PC-9 (cell line): ENCODE results near the gene HSDL1. TPM values are rescaled to one million over a fixed set of nuclear protein-coding genes. Genes with fewer than 3 reads are reported as not detected.

Experiments
- BruUV-seq: library from RNA; stranded (reverse); fragments of 400-500 nt; replicated peaks from 2 replicates; lab custom pipeline; 2021; lab: Mats Ljungman, UMichigan
- CTCF ChIA-PET: fragments of 300-600 bp; sonication (Branson Sonifier 250); formaldehyde crosslinking; loops from one replicate; lab custom pipeline; 2022; ENCODE audit warnings: antibody characterized with exemption; lab: Charles Lee
- POLR2A ChIA-PET: fragments of 300-600 bp; sonication (Branson Sonifier 250); formaldehyde crosslinking; loops from one replicate; lab custom pipeline; 2022; ENCODE audit warnings: antibody characterized with exemption; ENCODE audit not compliant: unreplicated experiment; lab: Charles Lee
- DNase-seq, 2 experiments: peaks; one replicate each; pipeline versions ENCODE4 v3.0.0 to v3.0.0-alpha.2; 2015 to 2022; ENCODE audit warnings: mixed read lengths in 1 of 2
- H2AFZ ChIP-seq: fragments of 200-600 bp; sonication (generic); 2 replicates; pipeline ENCODE4 v1.8.1; 2017; ENCODE audit warnings: antibody characterized with exemption
- H3F3A ChIP-seq: fragments of 200-600 bp; sonication (generic); 2 replicates; pipeline ENCODE4 v1.8.1; 2017; ENCODE audit warnings: antibody characterized with exemption, mild to moderate bottlenecking, low read depth; ENCODE audit not compliant: insufficient read depth
- H3K27ac ChIP-seq: fragments of 200-600 bp; sonication (generic); 2 replicates; pipeline ENCODE4 v1.6.1; 2016; ENCODE audit warnings: mixed run types
- H3K27me3 ChIP-seq: fragments of 200-600 bp; sonication (generic); 2 replicates; pipeline ENCODE4 v1.6.1; 2016; ENCODE audit warnings: low read depth, mixed run types; ENCODE audit not compliant: insufficient read depth
- H3K36me3 ChIP-seq: fragments of 200-600 bp; sonication (generic); 2 replicates; pipeline ENCODE4 v1.6.1; 2016; ENCODE audit warnings: low read depth, mixed run types
- H3K4me1 ChIP-seq: fragments of 200-600 bp; sonication (generic); replicated peaks from 2 replicates; pipeline ENCODE4 v1.6.1; 2016; ENCODE audit warnings: mixed run types; ENCODE audit not compliant: insufficient read depth
- H3K4me2 ChIP-seq: fragments of 200-600 bp; sonication (generic); 2 replicates; pipeline ENCODE4 v1.6.1; 2017; ENCODE audit warnings: mixed run types
- H3K4me3 ChIP-seq: fragments of 200-600 bp; sonication (generic); 2 replicates; pipeline ENCODE4 v1.6.1; 2016; ENCODE audit warnings: mixed run types
- H3K79me2 ChIP-seq: fragments of 200-600 bp; sonication (generic); 2 replicates; pipeline ENCODE4 v1.6.1; 2017; ENCODE audit warnings: low read depth, mixed run types
- H3K9me2 ChIP-seq: fragments of 200-600 bp; sonication (generic); 2 replicates; pipeline ENCODE4 v1.8.1; 2017; ENCODE audit warnings: mild to moderate bottlenecking; ENCODE audit not compliant: insufficient read depth
- H3K9me3 ChIP-seq: fragments of 200-600 bp; sonication (generic); 2 replicates; pipeline ENCODE4 v1.8.1; 2016; ENCODE audit warnings: low read depth; ENCODE audit not compliant: insufficient read depth
- H4K20me1 ChIP-seq: fragments of 200-600 bp; sonication (generic); 2 replicates; pipeline ENCODE4 v1.8.1; 2017; ENCODE audit not compliant: insufficient read depth
- EZH2 ChIP-seq: fragments of 200-600 bp; sonication (generic); IDR thresholded peaks from 2 replicates; pipeline ENCODE4 v1.8.0; 2017; ENCODE audit warnings: antibody characterized with exemption, low read depth
- intact Hi-C: fragments of 100-400 bp; cut with micrococcal nuclease; formaldehyde crosslinking; loops from one replicate; pipeline ENCODE4 v1.10.0; 2022; ENCODE audit not compliant: unreplicated experiment
- total RNA-seq: library from RNA; stranded (reverse); gene quantifications from 2 replicates; pipeline ENCODE4 v1.2.3, GENCODE V29; 2021
- TF ChIP-seq, protein P1 (sequence below): fragments of 200-600 bp; sonication (generic); conservative IDR thresholded peaks from 2 replicates; pipeline ENCODE4 v1.6.1; 2017; ENCODE audit warnings: mixed run types, antibody characterized with exemption, mild to moderate bottlenecking, moderate library complexity

Gene HSDL1
- total RNA-seq, 1 experiment from 2014 or later = 32.1 TPM

DNA sequence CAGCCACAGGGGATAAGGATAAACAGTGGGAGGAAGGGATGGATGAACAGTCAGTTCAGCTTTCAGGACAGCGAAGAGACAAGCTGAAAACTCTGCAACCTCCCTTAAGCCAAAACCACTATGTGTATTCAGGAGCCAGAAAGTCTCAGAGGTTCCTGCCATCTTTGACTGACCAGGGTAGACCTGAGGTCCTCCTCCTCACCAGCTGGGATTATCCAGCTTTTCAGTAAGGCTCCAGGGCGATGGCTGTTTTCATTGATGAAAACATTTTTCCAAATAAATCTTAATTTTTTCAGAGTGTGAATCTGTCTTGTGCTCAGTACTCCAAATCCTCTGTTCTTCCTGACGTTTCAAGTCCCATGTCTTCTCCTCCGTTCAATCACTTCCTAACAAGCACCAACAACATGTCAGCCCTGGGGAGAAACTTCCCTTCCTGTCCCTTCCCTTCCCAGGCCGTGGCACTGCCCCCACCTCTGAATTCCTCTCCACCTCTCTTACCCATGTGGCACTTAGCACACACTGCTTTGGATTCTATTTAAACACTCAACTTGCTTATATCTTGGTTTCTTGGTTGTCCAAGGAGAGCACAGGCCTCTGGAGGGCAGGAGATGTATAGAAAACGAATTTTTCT lies 5.2 kb downstream of the HSDL1 start:
- Histone ChIP-seq H3K36me3 (no peaks in the 10 kb centered on the region; the same call in 1 of the 2 replicates), H3K4me3 (no peak overlapping the region), H3K79me2 (peaks cover 61% of the 10 kb centered on the region), H3K9me3 (no peaks in the 10 kb centered on the region), H3K27ac (peak overlapping the region; percentile 54), H3K9me2 (no peaks in the 10 kb centered on the region), H3K4me1 (peaks cover 28% of the 10 kb centered on the region), H3K4me2 (peak overlapping the region; percentile 67), H3F3A (0 out of 2 replicates have a peak, but pooled peaks cover 7% of the 10 kb centered on the region), H3K27me3 (no peaks in the 10 kb centered on the region), H4K20me1 (no peaks in the 10 kb centered on the region), H2AFZ (no peak overlapping the region)
- no TSS peak for BruUV-seq
- TF ChIP-seq, protein P1, sequence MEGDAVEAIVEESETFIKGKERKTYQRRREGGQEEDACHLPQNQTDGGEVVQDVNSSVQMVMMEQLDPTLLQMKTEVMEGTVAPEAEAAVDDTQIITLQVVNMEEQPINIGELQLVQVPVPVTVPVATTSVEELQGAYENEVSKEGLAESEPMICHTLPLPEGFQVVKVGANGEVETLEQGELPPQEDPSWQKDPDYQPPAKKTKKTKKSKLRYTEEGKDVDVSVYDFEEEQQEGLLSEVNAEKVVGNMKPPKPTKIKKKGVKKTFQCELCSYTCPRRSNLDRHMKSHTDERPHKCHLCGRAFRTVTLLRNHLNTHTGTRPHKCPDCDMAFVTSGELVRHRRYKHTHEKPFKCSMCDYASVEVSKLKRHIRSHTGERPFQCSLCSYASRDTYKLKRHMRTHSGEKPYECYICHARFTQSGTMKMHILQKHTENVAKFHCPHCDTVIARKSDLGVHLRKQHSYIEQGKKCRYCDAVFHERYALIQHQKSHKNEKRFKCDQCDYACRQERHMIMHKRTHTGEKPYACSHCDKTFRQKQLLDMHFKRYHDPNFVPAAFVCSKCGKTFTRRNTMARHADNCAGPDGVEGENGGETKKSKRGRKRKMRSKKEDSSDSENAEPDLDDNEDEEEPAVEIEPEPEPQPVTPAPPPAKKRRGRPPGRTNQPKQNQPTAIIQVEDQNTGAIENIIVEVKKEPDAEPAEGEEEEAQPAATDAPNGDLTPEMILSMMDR = no peak
- TF ChIP-seq EZH2 = no peak
- CTCF ChIA-PET = no interaction called here
- DNase-seq = no peak
- intact Hi-C loops = no loop called here
- POLR2A ChIA-PET = no interaction called here

DNA sequence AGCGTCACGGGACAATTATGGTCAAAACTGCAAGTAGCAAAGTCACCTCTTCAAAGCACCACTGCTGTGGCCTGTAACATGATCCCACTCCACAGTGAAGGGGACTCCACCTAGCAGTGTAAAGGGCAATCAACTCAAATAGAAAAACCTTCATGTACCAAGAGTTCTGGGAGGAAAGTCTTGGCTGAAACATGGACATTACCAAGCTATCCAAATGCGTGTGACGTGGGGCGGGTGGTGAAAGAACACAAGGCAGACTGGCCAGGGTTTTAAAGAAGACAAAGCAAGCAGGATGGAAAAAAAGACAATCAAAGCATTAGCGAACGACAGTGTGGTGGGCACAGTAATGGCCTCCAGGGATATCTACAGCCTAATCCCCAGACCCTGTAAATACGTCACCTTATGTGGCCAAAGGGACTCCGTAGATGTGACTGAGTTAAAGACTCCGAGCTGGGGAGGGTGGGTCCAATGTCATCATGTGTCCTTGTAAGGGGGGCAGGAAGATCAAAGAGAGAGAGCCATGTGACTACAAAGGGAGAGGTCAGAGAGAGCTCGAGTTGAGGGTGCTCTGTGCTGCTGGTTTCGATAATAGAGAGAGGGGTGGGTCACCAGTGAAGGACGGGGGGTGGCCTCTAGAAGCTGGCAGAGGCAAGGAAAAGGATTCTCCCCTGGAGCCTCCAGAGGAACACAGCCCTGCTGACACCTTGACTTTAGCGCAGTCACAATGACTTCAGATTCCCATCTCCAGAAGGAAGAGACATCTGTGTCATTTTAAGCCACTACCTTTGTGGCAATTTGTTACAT lies 6.0 kb downstream of the HSDL1 start:
- Histone ChIP-seq H3K27me3 (no peaks in the 10 kb centered on the region), H3K4me2 (peak overlapping the region; percentile 67), H3K36me3 (no peaks in the 10 kb centered on the region; the same call in 1 of the 2 replicates), H3F3A (0 out of 2 replicates have a peak, but pooled peaks cover 7% of the 10 kb centered on the region), H3K4me1 (peaks cover 28% of the 10 kb centered on the region), H3K27ac (peak overlapping the region; percentile 54), H2AFZ (0 out of 2 replicates have a peak overlapping the region, but pooled peaks have one; percentile 24), H3K4me3 (no peak overlapping the region), H3K9me3 (no peaks in the 10 kb centered on the region), H4K20me1 (no peaks in the 10 kb centered on the region), H3K9me2 (no peaks in the 10 kb centered on the region), H3K79me2 (peaks cover 60% of the 10 kb centered on the region)
- no TSS peak for BruUV-seq
- intact Hi-C loops = loop anchor here (1.0 kb wide), 1 partner anchor 20 kb away; no protein-coding TSS in a partner anchor
- peak; percentile 53 to 67 for DNase-seq
- ChIA-PET CTCF (no interaction called here), POLR2A (interaction anchor here (0.6 kb wide), 1 partner anchor 84 kb away, joined by 3 read pairs; no protein-coding TSS in a partner anchor)
- no peak for TF ChIP-seq EZH2
- TF ChIP-seq, protein P1 = no peak

DNA sequence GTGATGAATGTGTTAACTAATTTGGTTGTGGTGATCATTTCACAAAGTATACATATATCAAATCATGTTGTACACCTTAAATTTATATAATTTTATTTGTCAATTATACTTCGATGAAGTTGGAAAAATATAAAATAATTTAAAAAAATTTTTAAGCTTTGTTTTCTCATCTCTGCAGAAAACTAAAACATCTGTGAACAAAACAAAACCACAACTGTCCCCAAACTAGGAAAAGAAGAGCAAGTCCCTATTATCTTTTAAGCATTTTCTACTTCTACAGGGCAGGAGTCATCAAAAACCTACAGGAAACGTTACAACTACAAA lies 6.5 kb downstream of the HSDL1 start:
- peak overlapping the region; percentile 54 for H3K27ac ChIP-seq
- peaks cover 23% of the 10 kb centered on the region for H3K4me1 ChIP-seq
- intact Hi-C loops = loop anchor here (1.0 kb wide), 1 partner anchor 19 kb away; no protein-coding TSS in a partner anchor
- TF ChIP-seq EZH2 = no peak
- TF ChIP-seq, protein P1 = no peak
- H3K4me3 ChIP-seq = no peak overlapping the region
- 0 out of 2 replicates have a peak, but pooled peaks cover 7% of the 10 kb centered on the region for H3F3A ChIP-seq
- BruUV-seq = no TSS peak
- H2AFZ ChIP-seq = 0 out of 2 replicates have a peak overlapping the region, but pooled peaks have one; percentile 24
- H3K79me2 ChIP-seq = peaks cover 55% of the 10 kb centered on the region
- no peaks in the 10 kb centered on the region for H3K27me3 ChIP-seq
- POLR2A ChIA-PET = interaction anchor here (0.6 kb wide), 1 partner anchor 85 kb away, joined by 3 read pairs; no protein-coding TSS in a partner anchor
- no peaks in the 10 kb centered on the region for H3K9me2 ChIP-seq
- H3K36me3 ChIP-seq = no peaks in the 10 kb centered on the region; the same call in 1 of the 2 replicates
- CTCF ChIA-PET = interaction anchor here (0.6 kb wide), 1 partner anchor 33 kb away, joined by 5 read pairs; no protein-coding TSS in a partner anchor
- H4K20me1 ChIP-seq = no peaks in the 10 kb centered on the region
- H3K4me2 ChIP-seq = peak overlapping the region; percentile 67
- no peaks in the 10 kb centered on the region for H3K9me3 ChIP-seq
- no peak for DNase-seq
